Right forelimb (tissue), 1 donor: ENCODE results near the gene PITX2.
"Not testable (repeated sequence)": the region's sequence is repeated elsewhere in the genome, so short reads cannot be mapped to it uniquely, and the experiment has no call there.

ENCODE experiments used
- DNase-seq: peaks from one replicate; pipeline ENCODE4 v3.0.0-alpha.2; 2018

Gene PITX2

DNA sequence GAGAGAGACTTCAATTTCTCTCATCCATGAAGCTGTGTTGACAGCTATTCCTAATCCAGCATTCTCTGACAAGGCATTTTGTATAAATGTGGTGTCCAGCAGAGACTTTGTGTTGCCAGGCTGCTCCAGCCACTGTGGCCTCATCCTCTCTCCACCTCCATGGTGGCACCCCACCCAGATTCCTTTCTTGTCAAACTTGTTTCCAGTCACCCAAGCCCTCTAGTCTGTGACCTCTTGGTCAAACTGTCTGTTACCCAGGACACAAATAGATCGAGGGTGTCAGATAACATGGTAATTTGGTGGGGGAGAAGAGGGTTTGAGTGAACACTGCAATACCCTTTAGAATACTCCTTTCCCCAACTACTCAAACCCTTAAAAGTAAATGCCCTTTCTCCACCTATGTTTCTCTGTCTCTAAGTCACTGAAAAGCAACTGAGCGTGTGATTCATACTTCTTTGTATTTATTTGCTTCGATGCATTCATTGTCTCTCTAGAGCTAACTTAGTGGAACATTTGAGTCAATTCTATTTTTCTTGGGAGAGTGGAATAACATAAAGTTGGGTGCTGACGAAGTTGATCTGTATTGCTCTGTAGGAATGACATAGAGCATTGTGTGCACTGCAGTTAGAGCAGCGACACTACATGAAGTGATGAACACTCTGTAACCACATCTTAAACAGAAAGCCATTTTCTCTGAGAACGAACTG is 13.7 kb downstream of the PITX2 start:
- no peak for DNase-seq

DNA sequence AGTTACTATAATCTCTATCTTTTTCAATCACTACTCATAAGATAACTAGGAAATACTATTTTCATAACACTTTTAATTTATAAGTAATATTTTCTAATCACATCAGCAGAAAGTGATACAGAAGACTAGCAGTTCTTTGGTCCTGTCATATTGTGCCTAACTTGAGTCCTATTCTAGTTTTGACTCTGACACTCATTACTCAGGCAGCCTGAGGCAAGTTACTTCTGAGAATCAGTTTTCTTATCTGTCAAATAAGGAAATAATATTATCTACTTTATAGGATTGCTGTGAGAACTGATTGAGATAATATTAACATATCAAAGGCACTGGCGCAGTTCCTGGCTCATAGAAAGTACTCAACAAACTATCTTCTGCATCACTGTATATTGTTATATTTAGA is 17.8 kb downstream of the PITX2 start:
- DNase-seq: no peak

DNA sequence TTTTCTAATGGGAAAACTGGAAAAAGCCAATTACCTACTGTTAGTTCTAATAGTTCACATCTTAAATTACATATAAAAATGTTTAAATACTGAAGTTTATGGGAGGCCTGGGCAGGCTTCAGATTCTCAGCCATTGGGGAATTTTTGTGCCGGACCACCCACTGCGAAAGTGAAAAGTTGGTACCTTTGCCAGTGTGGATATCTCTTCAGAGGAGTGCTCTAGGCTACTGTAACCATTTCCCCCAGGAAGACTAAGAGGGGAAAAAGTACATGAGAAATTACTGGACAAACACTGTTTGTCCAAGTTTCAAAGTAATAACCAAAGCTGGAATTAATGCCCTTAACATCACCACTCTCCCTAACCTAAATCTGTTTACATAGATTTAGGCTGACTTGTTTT is 20.8 kb downstream of the PITX2 start:
- DNase-seq: no peak

DNA sequence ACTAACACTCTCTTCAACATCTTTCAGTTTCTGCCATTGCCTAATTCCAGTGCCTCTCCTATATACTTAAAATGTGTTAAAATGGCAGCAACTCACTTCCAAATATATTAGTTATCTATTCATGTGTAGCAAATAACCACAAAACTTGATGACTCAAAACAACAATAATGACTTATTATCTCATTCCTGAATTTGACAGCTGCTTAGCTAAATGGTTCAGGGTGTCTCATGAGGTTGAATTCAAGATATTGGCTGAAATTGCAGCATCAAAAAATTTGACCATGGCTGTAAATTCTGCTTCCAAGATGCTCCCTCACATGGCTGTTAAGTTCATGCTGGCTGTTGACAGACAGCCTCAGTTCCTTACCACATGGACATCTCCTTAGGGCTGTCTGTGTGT is 25.3 kb downstream of the PITX2 start:
- DNase-seq: no peak

DNA sequence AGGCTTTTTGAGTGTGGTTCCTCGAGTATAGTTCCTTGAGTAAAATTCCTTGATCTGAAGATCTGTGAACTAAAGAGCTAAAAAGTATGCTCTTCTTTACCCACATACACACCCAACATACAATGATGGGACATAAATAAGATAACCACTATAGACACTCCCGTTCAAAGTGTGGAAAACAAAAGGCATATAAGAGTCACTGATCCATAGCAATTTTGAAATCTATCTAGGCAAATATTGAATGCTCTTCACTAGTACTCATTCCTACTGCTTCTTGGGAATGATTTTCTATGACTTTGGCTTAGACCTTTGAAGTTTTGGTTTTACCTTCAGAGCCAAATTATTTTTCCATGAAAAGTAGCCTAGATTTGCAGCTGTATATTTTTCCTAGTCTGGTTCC is 26.4 kb downstream of the PITX2 start:
- DNase-seq: no peak

DNA sequence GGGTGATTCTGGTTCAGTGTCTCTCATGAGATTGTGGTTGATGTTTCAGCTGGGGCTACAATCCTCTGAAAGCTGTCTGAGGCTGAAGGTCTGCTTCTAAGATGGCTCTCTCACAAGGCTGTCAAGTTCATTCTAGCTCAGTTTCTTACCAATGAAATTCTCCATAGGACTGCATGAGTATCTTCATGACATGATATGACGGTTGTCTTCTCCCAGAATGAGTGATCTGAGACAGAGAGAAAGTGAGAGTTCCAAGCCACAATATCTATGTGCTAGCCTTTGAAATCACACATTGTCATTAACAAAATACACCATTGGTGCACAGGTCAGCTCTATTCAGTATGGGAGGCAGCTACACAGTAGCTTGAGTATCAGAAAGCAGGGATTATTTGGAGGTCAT is 27.3 kb downstream of the PITX2 start:
- DNase-seq: no peak

DNA sequence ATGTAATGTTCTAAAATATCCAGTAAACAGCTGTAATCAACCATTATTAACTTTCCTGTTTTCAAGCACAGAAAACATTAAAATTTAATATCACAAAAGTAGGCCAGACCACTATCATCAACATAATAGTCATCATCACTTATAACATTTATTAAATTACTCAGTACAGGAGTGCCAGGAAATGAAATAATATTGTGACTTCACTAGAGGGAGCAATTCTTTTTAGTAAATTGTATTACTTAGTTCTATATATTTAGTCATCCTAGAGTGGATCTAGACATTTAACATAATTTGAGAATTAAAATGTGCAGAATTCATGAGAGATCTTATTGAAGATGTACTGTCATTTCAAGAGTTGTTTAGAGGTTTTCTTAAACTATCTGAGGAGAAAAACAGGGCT is 33.6 kb downstream of the PITX2 start:
- no peak for DNase-seq

DNA sequence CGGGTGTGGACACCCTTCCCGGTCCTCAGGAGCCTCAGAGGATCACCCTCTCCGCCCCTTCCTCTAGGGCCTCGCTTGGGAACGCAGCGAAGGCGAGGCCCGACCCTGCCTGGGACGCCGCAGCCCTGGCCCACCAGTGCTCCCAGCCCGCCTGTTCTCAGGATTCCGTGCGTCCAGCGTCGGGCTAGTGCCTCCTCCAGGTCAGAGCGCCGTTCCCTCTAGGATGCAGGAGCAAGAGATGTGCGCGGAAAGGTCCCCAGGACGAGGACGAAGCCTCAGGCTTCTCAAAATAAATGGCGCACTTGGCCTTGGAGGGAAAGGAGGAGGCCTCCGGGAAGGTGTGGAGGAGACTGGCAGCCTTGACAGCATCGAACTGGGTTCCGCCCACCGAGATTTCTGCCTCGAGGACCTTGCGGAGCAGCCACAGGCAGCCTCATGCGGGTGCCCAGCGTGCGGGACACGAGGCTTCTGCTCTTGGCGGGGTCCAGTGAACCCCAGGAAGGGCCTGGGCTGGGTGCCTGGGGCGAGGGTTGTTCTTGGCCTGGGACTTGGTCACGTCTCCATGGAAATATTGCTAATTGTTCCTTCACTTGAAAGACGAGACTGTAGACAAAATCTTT is 35.1 kb downstream of the PITX2 start:
- no peak for DNase-seq

DNA sequence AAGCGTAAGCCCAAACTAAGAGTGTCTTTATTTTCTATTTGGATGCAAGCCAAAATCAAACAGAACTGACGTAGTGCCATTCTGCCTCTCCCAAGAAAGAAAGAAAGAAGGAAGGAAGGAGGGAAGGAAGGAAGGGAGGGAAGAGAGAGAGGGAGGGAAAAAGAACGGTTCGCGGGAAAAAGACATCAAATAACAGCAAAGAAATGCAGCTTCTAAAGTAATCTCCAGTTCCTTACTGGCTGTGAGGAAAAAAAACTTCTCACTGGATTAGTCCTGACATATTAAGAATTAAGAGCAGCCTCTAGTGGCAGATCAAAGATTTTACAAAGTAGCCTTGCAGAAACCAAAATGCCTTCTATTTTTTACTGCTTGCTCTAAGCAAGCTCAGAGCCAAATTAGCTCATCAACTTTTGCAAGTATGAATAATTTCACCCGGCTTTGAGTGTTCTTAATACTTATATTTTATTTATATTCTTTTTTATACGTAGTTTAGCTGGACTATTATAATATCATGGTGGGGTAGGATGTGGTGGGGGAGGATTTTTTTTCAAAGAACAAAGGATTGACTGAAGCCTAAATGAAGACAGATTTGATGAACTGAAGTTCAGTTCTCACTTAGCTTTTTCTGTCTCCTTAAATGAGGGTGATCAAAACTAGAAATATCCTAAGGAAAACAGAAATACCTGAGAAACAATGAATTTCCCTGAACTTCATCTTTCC is 36.6 kb downstream of the PITX2 start:
- no peak for DNase-seq

DNA sequence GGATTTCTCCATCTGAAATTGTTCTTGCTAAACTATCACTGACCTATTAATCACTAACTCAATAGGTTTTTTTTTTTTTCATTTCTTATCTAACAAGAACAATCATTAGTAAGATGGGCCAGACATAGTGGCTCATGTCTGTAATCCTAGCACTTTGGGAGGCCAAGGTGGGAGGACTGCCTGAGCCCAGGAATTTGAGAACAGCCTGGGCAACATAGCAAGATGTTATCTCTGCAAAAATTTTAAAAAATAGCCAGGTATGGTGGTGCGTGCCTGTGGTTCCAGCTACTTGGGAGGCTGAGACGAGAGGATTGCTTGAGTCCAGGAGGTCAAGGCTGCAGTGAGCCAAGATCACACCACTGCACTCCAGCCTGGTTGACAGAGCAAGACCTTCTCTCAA is 46.2 kb downstream of the PITX2 start:
- not testable (repeated sequence) for DNase-seq
